ENCODE results near the gene ATP9B. TPM values are rescaled to one million over a fixed set of nuclear protein-coding genes. Genes with fewer than 3 reads are reported as not detected.

Gene ATP9B
- total RNA-seq, 2 experiments from 2014 or later, result 61.9 to 63.5 TPM

- POLR2A ChIA-PET, result no interaction called here
- Mint-ChIP-seq H3K36me3 (ENCODE audit: low read depth) (peaks cover 77% of the 10 kb centered on the region), H3K4me3 (no peak overlapping the region), H3K4me1 (ENCODE audit: low read depth) (no peaks in the 10 kb centered on the region), H3K27me3 (no peaks in the 10 kb centered on the region), H3K9me3 (no peaks in the 10 kb centered on the region), H3K27ac (no peak overlapping the region)
- DNase-seq, result no peak
- peaks cover 58% of the 10 kb centered on the region for H3K36me3 ChIP-seq (ENCODE audit: insufficient read depth, low read length)
- no peaks in the 10 kb centered on the region for H3K4me1 ChIP-seq (ENCODE audit: insufficient read depth, low read length)
- H3K27me3 ChIP-seq (ENCODE audit: control insufficient read depth in 1 of 2, insufficient read depth in 2 of 2, low read length in 2 of 2), result no peaks in the 10 kb centered on the region
- CTCF ChIA-PET, result no interaction called here
- H3K4me3 ChIP-seq (ENCODE audit: low read length), result no peak overlapping the region
- TF ChIP-seq CTCF (IDR thresholded peaks at IDR 0.05), result no peak
- peaks cover 0 to 7% of the 10 kb centered on the region in 2 experiments for H3K9me3 ChIP-seq (ENCODE audit: control insufficient read depth in 1 of 2, insufficient read depth in 1 of 2, low read length in 2 of 2)
- ATAC-seq (ENCODE audit: poor library complexity), result no peak
- intact Hi-C loops (cut with DNase I, micrococcal nuclease), result no loop called here
- H3K27ac ChIP-seq (ENCODE audit: low read depth in 1 of 2, low read length in 2 of 2), result no peak overlapping the region
These were observed 270.1 kb downstream of the ATP9B start for GRCh38 chr18:79339094-79339908.

- H3K27ac ChIP-seq (ENCODE audit: low read depth in 1 of 2, low read length in 2 of 2), result no peak overlapping the region
- no peak for DNase-seq
- no peak for ATAC-seq (ENCODE audit: poor library complexity)
- H3K27ac Mint-ChIP-seq, result no peak overlapping the region
- ChIA-PET POLR2A (no interaction called here), CTCF (no interaction called here)
- H3K27me3 Mint-ChIP-seq, result no peaks in the 10 kb centered on the region
- peaks cover 81% of the 10 kb centered on the region for H3K36me3 Mint-ChIP-seq (ENCODE audit: low read depth)
- no peaks in the 10 kb centered on the region for H3K9me3 ChIP-seq (ENCODE audit: control insufficient read depth in 1 of 2, insufficient read depth in 1 of 2, low read length in 2 of 2)
- no peak for TF ChIP-seq CTCF (IDR thresholded peaks at IDR 0.05)
- no peak overlapping the region for H3K4me3 ChIP-seq (ENCODE audit: low read length)
- H3K27me3 ChIP-seq (ENCODE audit: control insufficient read depth in 1 of 2, insufficient read depth in 2 of 2, low read length in 2 of 2), result no peaks in the 10 kb centered on the region
- intact Hi-C loops (cut with DNase I, micrococcal nuclease), result no loop called here
- no peak overlapping the region for H3K4me3 Mint-ChIP-seq
- peaks cover 63% of the 10 kb centered on the region for H3K36me3 ChIP-seq (ENCODE audit: insufficient read depth, low read length)
- H3K4me1 ChIP-seq (ENCODE audit: insufficient read depth, low read length), result no peaks in the 10 kb centered on the region
- H3K9me3 Mint-ChIP-seq, result no peaks in the 10 kb centered on the region
- no peaks in the 10 kb centered on the region for H3K4me1 Mint-ChIP-seq (ENCODE audit: low read depth)
These were observed 274.5 kb downstream of the ATP9B start for GRCh38 chr18:79343567-79344207.

- no peak overlapping the region for H3K27ac Mint-ChIP-seq
- H3K9me3 ChIP-seq (ENCODE audit: control insufficient read depth in 1 of 2, insufficient read depth in 1 of 2, low read length in 2 of 2), result no peaks in the 10 kb centered on the region
- H3K4me1 Mint-ChIP-seq (ENCODE audit: low read depth), result no peaks in the 10 kb centered on the region
- H3K36me3 ChIP-seq (ENCODE audit: insufficient read depth, low read length), result peaks cover 62% of the 10 kb centered on the region
- no peak overlapping the region for H3K27ac ChIP-seq (ENCODE audit: low read depth in 1 of 2, low read length in 2 of 2)
- H3K4me1 ChIP-seq (ENCODE audit: insufficient read depth, low read length), result no peaks in the 10 kb centered on the region
- DNase-seq (no peak), ATAC-seq (ENCODE audit: poor library complexity) (no peak)
- no peaks in the 10 kb centered on the region for H3K27me3 Mint-ChIP-seq
- H3K36me3 Mint-ChIP-seq (ENCODE audit: low read depth), result peaks cover 81% of the 10 kb centered on the region
- ChIA-PET CTCF (no interaction called here), POLR2A (no interaction called here)
- no peak overlapping the region for H3K4me3 ChIP-seq (ENCODE audit: low read length)
- H3K4me3 Mint-ChIP-seq, result no peak overlapping the region
- TF ChIP-seq CTCF (IDR thresholded peaks at IDR 0.05), result no peak
- intact Hi-C loops (cut with DNase I, micrococcal nuclease), result no loop called here
- H3K9me3 Mint-ChIP-seq, result no peaks in the 10 kb centered on the region
- no peaks in the 10 kb centered on the region for H3K27me3 ChIP-seq (ENCODE audit: control insufficient read depth in 1 of 2, insufficient read depth in 2 of 2, low read length in 2 of 2)
These were observed 275.0 kb downstream of the ATP9B start for GRCh38 chr18:79344208-79344581.

Measured in CD4-positive, alpha-beta T cell (primary cell).